GM19438 (cell line): ENCODE measurements around the gene RAB25.
"Not testable (repeated sequence)": the region's sequence is repeated elsewhere in the genome, so short reads cannot be mapped to it uniquely, and the experiment has no call there.

Experiments used
- ATAC-seq: cut with Tn5 transposase; IDR thresholded peaks from one replicate; pipeline ENCODE4 v1.9.1; 2021; ENCODE audit warnings: low read depth; ENCODE audit not compliant: unreplicated experiment

Gene RAB25

GRCh38 chr1:156114919-156115513, 54.1 kb downstream of the RAB25 start:
- peak; percentile 25 for ATAC-seq

DNA sequence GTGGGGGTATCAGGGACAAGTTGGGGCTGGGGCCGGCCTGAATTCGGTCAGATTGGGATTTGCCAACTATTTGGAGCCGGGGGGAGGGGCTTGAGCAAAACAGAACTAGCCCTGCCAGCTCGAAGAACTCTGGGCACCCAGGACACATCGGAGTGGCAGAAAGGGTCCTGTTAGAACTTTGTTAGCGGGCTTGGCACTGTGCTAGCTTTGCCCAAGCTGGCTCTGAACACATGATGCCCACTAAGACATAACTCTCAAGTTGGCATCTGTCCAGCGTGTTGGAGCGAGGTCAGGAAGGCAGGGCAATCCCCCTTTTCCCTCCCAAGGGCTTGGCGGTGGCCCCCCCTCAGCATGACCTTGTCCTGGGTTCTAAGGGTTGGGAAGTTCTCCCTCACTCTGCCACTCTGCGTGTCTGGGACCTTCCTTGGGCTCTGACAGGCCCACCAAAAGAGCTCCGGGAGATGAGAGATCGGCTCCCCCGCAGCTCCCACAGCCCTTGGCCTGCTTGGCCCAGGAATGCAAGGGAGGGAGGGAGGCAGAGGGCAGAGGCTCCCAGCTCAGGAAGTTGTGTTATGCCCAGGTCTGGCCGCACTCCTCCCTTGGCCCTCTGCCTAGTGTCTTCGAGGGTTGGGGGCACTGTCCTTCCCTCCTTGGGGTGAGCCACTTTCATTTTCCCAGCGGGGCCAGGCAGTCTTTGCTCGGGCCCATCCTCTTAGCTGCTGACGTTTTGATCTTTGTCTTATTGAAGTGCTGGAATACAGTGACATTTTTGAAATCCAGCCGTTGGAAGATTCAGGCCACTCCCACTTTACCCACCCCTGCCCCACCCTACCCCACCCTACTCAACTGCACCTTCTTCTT, 54.8 kb downstream of the RAB25 start:
- ATAC-seq, result no peak

DNA sequence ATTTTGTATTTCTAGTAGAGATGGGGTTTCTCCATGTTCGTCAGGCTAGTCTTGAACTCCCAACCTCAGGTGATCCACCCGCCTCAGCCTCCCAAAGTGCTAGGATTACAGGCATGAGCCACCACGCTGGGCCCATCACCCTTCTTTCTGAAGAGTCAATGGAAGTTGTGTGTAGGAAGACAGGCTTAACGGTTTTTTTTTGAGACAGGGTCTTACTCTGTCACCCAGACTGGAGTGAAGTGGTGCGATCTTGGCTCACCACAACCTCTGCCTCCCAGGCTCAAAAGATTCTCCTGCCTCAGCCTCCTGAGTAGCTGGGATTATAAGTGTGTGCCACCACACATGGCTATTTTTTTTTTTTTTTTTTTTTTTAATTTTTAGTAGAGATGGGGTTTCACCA, 55.8 kb downstream of the RAB25 start:
- not testable (repeated sequence) for ATAC-seq

DNA sequence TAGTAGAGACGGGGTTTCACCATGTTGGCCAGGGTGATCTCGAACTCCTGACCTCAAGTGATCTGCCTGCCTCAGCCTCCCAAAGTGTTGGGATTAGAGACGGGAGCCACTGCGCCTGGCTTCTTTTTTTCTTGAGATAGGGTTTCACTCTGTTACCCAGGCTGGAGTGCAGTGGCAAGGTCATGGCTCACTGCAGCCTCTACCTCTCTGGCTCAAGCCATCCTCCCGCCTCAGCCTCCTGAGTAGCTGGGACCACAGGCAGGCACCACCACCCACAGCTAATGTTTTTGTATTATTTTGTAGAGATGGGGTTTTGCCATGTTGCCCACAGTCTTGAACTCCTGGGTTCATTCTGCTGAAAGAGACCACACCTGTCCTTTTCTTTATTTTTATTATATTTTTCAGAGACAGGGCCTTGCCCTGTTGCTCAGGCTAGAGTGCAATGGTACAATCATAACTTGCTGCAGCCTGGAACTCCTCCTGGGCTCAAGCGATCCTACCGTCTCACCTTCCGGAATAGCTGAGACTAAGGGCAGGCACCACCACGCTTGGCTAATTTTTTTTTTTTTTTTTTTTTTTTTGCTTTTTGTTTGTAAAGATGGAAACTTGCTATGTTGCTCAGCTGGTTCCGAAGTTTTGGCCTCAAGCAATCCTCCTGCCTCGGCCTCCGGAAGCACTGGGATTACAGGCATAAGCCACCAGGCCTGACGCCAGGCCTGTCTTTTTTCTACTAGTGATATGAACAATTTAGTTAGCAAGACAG, 56.6 kb downstream of the RAB25 start:
- ATAC-seq, result no peak

- ATAC-seq, result no peak
Observed at GRCh38 chr1:156118177-156118868, 57.4 kb downstream of the RAB25 start.

GRCh38 chr1:156119503-156120209, 58.7 kb downstream of the RAB25 start:
- no peak for ATAC-seq
